Ascending aorta (tissue), 2 donors: ENCODE data around the gene SBK2. TPM values are rescaled to one million over a fixed set of nuclear protein-coding genes. Genes with fewer than 3 reads are reported as not detected.
A peak's percentile ranks its signal among the peaks of the same experiment; 100 is the strongest.

Experiments used
- DNase-seq, 2 donors: peaks; one replicate each; pipeline ENCODE4 v3.0.0-alpha.2; 2019; ENCODE audit warnings: low spot score in 2 of 2
- H3K27ac ChIP-seq, 2 donors: fragments of 200-600 bp; sonication (generic); one replicate each; pipeline ENCODE4 v1.5.1; 2016 to 2017; ENCODE audit warnings: mild to moderate bottlenecking in 1 of 2
- H3K27me3 ChIP-seq: fragments of 200-600 bp; sonication (generic); one replicate; pipeline ENCODE4 v1.5.1; 2017
- H3K36me3 ChIP-seq, 2 donors: fragments of 200-600 bp; sonication (generic); one replicate each; pipeline ENCODE4 v1.5.1; 2016
- H3K4me1 ChIP-seq, 2 donors: fragments of 200-600 bp; sonication (generic); one replicate each; pipeline ENCODE4 v1.5.1; 2016 to 2017; ENCODE audit warnings: mild to moderate bottlenecking in 1 of 2
- H3K4me3 ChIP-seq, 2 donors: fragments of 200-600 bp; sonication (generic); one replicate each; pipeline ENCODE4 v1.5.1; 2016 to 2017; ENCODE audit warnings: mild to moderate bottlenecking in 1 of 2
- H3K9me3 ChIP-seq, 2 donors: fragments of 200-600 bp; sonication (generic); one replicate each; pipeline ENCODE4 v1.5.1; 2016
- CTCF ChIP-seq, 3 experiments: fragments of 200-600 bp in 2 of 3; fragments of 450-650 bp in 1 of 3; sonication (generic) in 2 of 3; IDR thresholded peaks; one replicate each; pipeline ENCODE4 v1.5.1; 2016 to 2019; ENCODE audit warnings: antibody characterized with exemption in 3 of 3, mild to moderate bottlenecking in 1 of 3, moderate library complexity in 1 of 3
- intact Hi-C: fragments of 100-400 bp; cut with DNase I; formaldehyde crosslinking; loops from one replicate; pipeline ENCODE4 v1.15.1; 2023
- total RNA-seq: library from RNA; depleted of rRNA; stranded (reverse); fragments of >200 nt; gene quantifications from one replicate; pipeline ENCODE4 v1.1.0, GENCODE V29; 2016

SBK2 gene
- total RNA-seq, 1 donor from 2014 or later = not detected

- Histone ChIP-seq H3K36me3 (no peaks in the 10 kb centered on the region), H3K9me3 (no peaks in the 10 kb centered on the region), H3K27me3 (no peaks in the 10 kb centered on the region), H3K27ac (peak overlapping the region in 1 of 2 donors; percentile 57), H3K4me1 (no peaks in the 10 kb centered on the region), H3K4me3 (peak overlapping the region in 1 of 2 donors; percentile 5)
- no peak for DNase-seq
- intact Hi-C loops = no loop called here
- no peak for TF ChIP-seq CTCF (IDR thresholded peaks at IDR 0.05)
These were observed 43.2 kb downstream of the SBK2 start for GRCh38 chr19:55493645-55494171.

- Histone ChIP-seq H3K27ac (peak overlapping the region in 1 of 2 donors; percentile 57), H3K27me3 (no peaks in the 10 kb centered on the region), H3K36me3 (no peaks in the 10 kb centered on the region), H3K9me3 (no peaks in the 10 kb centered on the region), H3K4me1 (peaks cover 0 to 5% of the 10 kb centered on the region in 2 donors), H3K4me3 (peak overlapping the region in 1 of 2 donors; percentile 5)
- TF ChIP-seq CTCF (IDR thresholded peaks at IDR 0.05) = no peak
- no peak for DNase-seq
- intact Hi-C loops = no loop called here
These were observed 43.8 kb downstream of the SBK2 start for GRCh38 chr19:55493052-55493644.

DNA sequence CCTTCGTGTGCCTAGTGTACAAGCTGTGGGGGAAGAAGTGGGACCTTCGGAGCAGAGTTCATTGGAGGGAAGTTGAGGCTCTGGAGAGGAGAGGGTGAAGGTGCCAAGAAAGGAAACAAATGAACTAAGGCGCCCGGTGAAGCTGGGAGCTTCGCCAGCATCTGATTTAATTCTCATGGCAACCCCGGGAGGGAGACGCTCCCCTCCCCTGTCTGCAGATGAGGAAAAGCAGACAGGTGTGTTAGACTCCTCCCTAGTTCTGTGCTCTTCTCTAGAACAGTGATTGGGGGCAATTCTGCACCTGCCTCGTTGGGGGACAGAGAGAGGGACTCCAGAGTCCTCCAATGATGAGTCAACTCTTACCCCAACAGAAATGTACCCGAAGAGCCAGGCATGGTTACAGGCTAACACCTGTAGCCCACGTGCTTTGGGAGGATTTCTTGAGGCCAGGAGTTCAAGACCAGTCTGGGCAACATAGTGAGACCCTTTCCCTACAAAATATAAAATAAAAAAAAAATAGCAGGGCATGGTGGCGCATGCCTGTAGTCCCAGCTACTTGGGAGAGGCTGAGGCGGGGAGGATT, 44.5 kb downstream of the SBK2 start:
- Histone ChIP-seq H3K27me3 (no peaks in the 10 kb centered on the region), H3K9me3 (no peaks in the 10 kb centered on the region), H3K36me3 (no peaks in the 10 kb centered on the region), H3K4me1 (peaks cover 4 to 10% of the 10 kb centered on the region in 2 donors), H3K27ac (no peak overlapping the region), H3K4me3 (no peak overlapping the region)
- DNase-seq = no peak
- intact Hi-C loops = no loop called here
- no peak for TF ChIP-seq CTCF (IDR thresholded peaks at IDR 0.05)

DNA sequence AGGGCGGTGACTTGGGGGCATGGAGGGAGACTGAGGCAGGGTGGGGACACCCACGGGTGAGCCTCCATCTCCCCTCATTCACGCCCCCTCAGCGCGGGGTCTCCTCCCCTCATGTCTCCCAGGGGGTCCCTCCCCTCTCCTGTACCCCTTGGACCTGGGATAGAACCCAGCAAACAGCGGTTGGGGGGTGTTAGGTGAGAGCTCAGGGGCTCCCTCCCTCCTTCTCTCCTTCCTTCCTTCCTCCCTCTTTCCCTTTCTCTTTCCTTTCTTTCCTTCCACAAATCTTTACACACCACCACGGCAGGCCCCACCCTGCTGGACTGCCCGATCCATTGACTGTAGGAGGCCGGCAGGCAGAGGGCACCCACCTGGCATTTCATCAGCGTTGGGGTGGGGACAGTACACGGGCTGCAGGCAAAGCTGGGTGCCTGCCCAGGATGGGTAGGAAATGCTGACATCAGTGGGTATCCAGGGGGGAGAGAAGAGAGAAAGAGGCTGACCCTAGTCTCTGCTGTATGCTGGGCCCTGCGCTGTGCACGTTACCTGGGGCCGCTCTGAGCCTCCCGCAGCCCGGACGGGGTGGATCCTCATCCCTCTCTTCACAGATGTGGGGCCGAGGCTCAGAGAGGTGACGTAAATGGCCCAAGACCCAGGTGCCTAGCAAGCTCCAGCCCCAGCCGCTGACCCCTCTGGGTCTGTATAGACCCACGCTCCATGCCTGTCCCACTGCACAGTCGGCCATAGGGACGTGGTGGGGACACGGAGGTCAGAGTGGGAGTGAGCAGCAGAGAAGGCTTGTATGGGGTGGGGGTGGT, 45.2 kb downstream of the SBK2 start:
- intact Hi-C loops = no loop called here
- DNase-seq = no peak
- H3K36me3 ChIP-seq = no peaks in the 10 kb centered on the region
- H3K4me1 ChIP-seq = peaks cover 5 to 16% of the 10 kb centered on the region in 2 donors
- H3K4me3 ChIP-seq = no peak overlapping the region
- no peak for TF ChIP-seq CTCF (IDR thresholded peaks at IDR 0.05)
- H3K27ac ChIP-seq = peak overlapping the region; percentile 19 to 36
- H3K27me3 ChIP-seq = no peaks in the 10 kb centered on the region
- no peaks in the 10 kb centered on the region for H3K9me3 ChIP-seq

DNA sequence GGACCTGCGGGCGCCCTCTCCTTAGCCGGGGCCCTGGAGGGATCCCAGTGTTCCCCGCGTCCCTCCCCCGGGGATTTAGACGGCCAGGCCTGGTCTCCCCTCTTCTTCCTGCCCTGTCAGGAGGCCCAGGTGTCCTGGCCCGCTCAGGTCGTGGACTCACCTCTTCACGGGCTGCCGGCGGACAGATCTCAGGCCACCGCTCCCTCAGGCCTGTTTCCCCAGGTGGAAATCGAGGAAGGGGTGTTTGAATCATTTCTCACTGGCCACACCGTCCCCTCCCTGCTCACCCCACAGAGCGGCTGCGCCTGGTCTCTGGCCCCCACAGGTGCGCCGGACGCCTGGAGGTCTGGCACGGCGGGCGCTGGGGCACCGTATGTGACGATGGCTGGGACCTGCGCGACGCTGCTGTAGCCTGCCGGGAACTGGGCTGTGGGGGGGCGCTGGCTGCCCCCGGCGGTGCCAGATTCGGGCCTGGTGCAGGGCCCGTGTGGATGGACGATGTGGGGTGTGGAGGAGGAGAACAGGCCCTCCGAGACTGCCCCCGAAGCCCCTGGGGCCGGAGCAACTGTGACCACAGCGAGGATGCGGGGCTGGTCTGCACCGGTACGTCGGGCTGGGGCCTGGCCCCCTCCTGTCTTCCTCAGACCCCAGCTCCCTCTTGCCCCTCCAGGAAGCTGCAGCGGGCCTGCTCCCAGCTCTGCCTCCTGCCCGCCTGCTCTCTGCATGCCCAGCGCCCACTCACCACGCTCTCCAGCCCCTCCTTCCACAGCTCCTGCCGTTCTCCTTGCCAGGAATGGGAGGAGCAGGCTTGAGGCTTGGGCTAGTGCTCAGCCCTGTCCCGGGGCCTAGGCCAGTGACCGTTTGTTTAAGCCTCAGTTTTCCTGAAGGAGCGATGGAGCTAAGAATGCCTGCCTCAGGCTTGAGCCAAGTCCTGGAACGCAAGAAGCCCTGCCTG, 46.2 kb downstream of the SBK2 start:
- no peak for TF ChIP-seq CTCF (IDR thresholded peaks at IDR 0.05)
- H3K27ac ChIP-seq = peak overlapping the region; percentile 19 to 36

More for the DNA sequence above, 46.2 kb downstream of the SBK2 start:
- intact Hi-C loops = no loop called here
- H3K4me3 ChIP-seq = no peak overlapping the region
- peaks cover 12 to 26% of the 10 kb centered on the region in 2 donors for H3K4me1 ChIP-seq
- DNase-seq = no peak
- no peaks in the 10 kb centered on the region for H3K27me3 ChIP-seq
- no peaks in the 10 kb centered on the region for H3K9me3 ChIP-seq
- no peaks in the 10 kb centered on the region for H3K36me3 ChIP-seq
